PFSK-1 (cell line): ENCODE results near the gene CLASP1.

ENCODE experiments used
- FOXP2 ChIP-seq: optimal IDR thresholded peaks from 2 replicates; pipeline ENCODE3; 2011; ENCODE audit warnings: borderline replicate concordance, control low read depth, inconsistent platforms; ENCODE audit not compliant: insufficient read depth; ENCODE audit errors: extremely low read length, extremely low read depth
- POLR2AphosphoS5 ChIP-seq: IDR thresholded peaks from 2 replicates; pipeline ENCODE4 v1.6.1; 2012; ENCODE audit warnings: low read depth, mild to moderate bottlenecking, control low read depth, low read length, moderate library complexity
- SIN3A ChIP-seq: IDR thresholded peaks from 2 replicates; pipeline ENCODE4 v1.6.1; 2012; ENCODE audit warnings: mild to moderate bottlenecking, low read length, moderate library complexity, borderline replicate concordance; ENCODE audit not compliant: insufficient read depth
- TAF1 ChIP-seq: IDR thresholded peaks from 2 replicates; pipeline ENCODE4 v1.6.1; 2012; ENCODE audit warnings: low read length, control low read depth, borderline replicate concordance; ENCODE audit not compliant: insufficient read depth
- TF ChIP-seq, protein P1 (sequence below), 2 experiments: IDR thresholded peaks; 2 replicates each; pipeline versions ENCODE4 v1.6.1 to v1.8.0; 2011 to 2012; ENCODE audit warnings: low read depth in 2 of 2, low read length in 2 of 2, control low read depth in 1 of 2, inconsistent platforms in 1 of 2, mild to moderate bottlenecking in 1 of 2, moderate library complexity in 1 of 2; ENCODE audit not compliant: insufficient read depth in 1 of 2

The CLASP1 gene

DNA sequence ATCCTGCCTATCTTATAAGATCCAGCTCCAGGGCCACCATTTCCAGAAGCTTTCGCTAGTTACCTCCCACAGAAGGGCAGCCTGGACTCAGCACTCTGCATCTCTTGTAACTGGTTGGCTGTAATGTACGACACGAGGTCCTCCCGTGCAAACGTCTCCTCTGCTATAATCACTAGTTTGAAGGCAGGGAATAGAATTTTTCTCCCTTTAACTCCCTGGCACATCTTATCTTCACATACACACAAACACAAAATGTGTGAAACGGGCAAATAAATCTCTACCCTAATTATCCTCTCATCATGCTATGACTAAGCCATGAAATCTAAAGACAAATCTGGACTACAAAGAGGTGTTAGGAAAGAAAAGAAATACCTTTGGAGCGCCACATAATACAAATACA, 81.8 kb downstream of the CLASP1 start:
- TF ChIP-seq, protein P1, sequence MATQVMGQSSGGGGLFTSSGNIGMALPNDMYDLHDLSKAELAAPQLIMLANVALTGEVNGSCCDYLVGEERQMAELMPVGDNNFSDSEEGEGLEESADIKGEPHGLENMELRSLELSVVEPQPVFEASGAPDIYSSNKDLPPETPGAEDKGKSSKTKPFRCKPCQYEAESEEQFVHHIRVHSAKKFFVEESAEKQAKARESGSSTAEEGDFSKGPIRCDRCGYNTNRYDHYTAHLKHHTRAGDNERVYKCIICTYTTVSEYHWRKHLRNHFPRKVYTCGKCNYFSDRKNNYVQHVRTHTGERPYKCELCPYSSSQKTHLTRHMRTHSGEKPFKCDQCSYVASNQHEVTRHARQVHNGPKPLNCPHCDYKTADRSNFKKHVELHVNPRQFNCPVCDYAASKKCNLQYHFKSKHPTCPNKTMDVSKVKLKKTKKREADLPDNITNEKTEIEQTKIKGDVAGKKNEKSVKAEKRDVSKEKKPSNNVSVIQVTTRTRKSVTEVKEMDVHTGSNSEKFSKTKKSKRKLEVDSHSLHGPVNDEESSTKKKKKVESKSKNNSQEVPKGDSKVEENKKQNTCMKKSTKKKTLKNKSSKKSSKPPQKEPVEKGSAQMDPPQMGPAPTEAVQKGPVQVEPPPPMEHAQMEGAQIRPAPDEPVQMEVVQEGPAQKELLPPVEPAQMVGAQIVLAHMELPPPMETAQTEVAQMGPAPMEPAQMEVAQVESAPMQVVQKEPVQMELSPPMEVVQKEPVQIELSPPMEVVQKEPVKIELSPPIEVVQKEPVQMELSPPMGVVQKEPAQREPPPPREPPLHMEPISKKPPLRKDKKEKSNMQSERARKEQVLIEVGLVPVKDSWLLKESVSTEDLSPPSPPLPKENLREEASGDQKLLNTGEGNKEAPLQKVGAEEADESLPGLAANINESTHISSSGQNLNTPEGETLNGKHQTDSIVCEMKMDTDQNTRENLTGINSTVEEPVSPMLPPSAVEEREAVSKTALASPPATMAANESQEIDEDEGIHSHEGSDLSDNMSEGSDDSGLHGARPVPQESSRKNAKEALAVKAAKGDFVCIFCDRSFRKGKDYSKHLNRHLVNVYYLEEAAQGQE (IDR thresholded peaks at IDR 0.05; ENCODE audit: insufficient read depth in 1 of 2, low read depth in 2 of 2, low read length in 2 of 2): no peak
- TF ChIP-seq POLR2AphosphoS5 (no peak), TAF1 (no peak), SIN3A (no peak)

DNA sequence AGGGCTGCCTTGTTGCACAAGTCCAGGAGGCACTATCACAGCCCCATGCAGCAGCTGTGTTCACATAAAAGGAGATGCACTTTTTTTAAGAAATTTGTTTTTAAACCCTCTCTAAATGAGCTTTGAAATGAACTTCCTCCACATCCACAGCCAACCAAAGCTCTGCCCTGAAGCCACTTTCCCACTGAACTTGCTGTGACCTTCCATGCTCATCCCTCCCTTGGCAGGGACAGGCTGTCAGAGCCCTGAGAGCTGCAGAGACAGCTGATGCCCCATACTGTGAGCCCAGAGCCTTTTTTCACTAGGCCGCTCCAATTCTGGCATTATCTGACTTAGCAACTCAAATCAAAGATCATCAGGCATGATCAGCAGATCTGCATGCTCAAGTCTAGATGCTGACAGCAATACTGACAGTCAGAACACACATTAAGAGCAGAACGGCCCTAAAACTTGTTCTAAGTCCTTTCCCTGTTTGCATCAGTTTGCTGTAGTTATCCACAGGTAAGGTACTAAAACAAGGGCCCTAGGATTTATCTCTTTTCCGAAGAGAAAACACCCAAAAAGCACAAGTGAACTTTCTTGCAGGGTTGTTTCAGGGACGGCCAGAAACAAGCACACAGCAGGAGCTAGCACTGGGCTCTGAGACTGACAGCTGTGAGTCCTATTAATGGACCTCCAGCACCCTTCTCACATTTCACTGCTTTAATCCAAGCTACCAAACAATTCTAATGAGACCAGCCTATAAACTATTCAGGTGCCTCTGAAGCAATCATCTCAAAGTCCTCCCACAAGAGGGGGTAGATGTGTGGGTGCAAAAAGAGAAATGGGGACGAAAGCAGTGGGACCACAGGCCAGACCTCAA, 83.6 kb downstream of the CLASP1 start:
- TF ChIP-seq FOXP2: no peak
- TF ChIP-seq POLR2AphosphoS5: no peak
- TF ChIP-seq, protein P1 (IDR thresholded peaks at IDR 0.05; ENCODE audit: insufficient read depth in 1 of 2, low read depth in 2 of 2, low read length in 2 of 2): no peak
- TF ChIP-seq TAF1: no peak
- TF ChIP-seq SIN3A: no peak

DNA sequence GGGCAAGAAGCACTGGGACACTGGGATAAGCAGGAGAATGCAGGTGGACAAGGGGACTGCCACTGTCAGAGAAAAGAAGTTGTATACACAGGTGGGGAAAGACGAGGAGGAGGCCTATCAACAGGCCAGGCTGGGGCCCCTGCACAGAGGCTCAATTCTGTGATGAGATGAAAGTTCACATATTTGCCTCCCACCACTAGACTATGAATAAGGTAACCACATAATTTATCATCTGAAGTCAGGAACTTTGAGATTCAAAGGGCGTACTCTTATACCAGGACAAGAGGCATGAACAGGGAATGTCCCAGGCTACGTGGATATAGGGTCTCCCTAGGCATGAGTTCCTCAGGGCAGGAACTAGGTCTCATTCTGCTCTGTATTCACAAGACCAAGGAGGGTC, 84.4 kb downstream of the CLASP1 start:
- TF ChIP-seq, protein P1 (IDR thresholded peaks at IDR 0.05; ENCODE audit: insufficient read depth in 1 of 2, low read depth in 2 of 2, low read length in 2 of 2): no peak
- TF ChIP-seq POLR2AphosphoS5 (no peak), FOXP2 (no peak), TAF1 (no peak), SIN3A (no peak)

DNA sequence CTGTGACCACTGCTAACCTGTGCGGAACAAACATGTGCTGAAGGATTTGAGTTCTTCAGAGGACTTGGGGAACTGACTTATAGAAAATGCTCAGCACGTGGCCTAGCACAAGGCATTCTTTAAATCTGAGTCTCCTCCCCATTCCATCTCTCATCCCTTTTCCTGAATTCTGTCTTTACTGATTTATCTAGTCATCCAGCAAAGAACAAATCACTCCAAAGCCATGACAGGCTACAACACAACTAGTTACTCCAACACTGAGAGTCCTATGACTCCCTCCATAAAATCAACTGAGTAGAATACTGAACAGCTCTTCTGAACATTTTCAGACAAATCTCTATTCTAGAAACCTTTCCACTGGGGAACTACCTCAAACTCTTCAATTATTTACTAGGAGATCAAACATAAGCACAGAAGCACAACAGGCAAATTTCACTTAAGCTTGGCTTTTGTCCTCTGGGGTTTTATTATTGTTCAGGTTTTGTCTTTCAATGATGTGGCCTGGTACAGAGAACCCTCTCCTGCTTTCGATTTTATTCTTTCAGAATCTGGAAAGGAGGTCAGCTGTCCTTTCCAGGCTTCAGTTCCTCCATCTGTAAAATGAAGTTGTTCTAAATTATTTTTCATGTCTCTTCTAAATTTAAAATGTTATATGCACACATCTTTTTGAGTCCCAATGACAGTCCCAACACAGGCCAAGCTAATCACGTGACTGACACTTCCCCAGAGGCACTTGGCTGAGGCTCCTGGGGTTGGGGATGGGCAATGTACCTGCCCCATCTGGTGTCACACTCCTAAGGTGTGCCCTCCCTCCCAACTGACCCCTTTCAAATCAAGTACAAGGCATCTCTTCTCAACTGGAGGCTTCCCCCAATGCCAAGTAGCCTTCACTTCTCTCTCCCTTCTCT, 86.7 kb downstream of the CLASP1 start:
- TF ChIP-seq FOXP2: no peak
- TF ChIP-seq, protein P1 (IDR thresholded peaks at IDR 0.05; ENCODE audit: insufficient read depth in 1 of 2, low read depth in 2 of 2, low read length in 2 of 2): no peak
- no peak for TF ChIP-seq POLR2AphosphoS5
- no peak for TF ChIP-seq TAF1
- no peak for TF ChIP-seq SIN3A
